Neural cell (in vitro differentiated cells): ENCODE measurements around the gene FMC1.

Source experiments
- CTCF ChIP-seq: fragments of 450-650 bp; IDR thresholded peaks from 2 replicates; pipeline ENCODE4 v1.5.1; 2014; ENCODE audit warnings: antibody characterized with exemption, mild to moderate bottlenecking, moderate library complexity; ENCODE audit not compliant: poor library complexity, severe bottlenecking
- EP300 ChIP-seq: fragments of 450-650 bp; conservative IDR thresholded peaks from 2 replicates; pipeline ENCODE4 v1.6.1; 2014; ENCODE audit warnings: antibody characterized with exemption, mild to moderate bottlenecking, moderate library complexity; ENCODE audit not compliant: poor library complexity, severe bottlenecking
- EZH2 ChIP-seq: fragments of 200-600, 300-800 bp; shearing (Covaris generic), sonication (generic); IDR thresholded peaks from 2 replicates; pipeline ENCODE4 v1.6.1; 2014; ENCODE audit warnings: antibody characterized with exemption, low read length, borderline replicate concordance, mild to moderate bottlenecking; ENCODE audit not compliant: insufficient read depth, poor library complexity, severe bottlenecking
- RAD21 ChIP-seq: fragments of 450-650 bp; conservative IDR thresholded peaks from 2 replicates; pipeline ENCODE4 v1.6.1; 2014; ENCODE audit warnings: antibody characterized with exemption, mild to moderate bottlenecking, moderate library complexity

DNA sequence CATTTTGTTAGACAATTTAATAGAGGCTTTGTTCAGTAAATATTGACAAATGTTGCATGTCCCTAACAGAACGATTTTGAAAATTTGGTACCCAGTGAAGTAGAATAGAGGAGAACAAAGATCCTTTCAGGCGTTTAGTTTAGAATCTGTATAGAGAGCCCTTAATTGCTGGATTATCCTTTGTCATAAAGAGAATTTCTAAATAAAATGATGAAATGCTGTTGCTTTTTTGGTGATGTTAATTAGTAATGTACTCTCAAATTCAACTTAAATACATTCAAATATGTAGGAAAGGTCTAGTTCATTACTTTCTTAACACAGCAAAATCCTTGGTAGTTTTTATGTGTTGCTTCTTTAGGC, 19.8 kb downstream of the FMC1 start:
- TF ChIP-seq EP300 (no peak), RAD21 (no peak), EZH2 (no peak), CTCF (no peak)
